HepG2 (cell line): Measurements from ENCODE around the gene SMARCE1. TPM values are rescaled to one million over a fixed set of nuclear protein-coding genes. Genes with fewer than 3 reads are reported as not detected.
A peak's percentile ranks its signal among the peaks of the same experiment; 100 is the strongest.

ENCODE experiments used
- CHD4 ChIP-seq: fragments of 200-600 bp; sonication (generic); IDR thresholded peaks from 2 replicates; pipeline ENCODE4 v1.7.0; 2017; ENCODE audit warnings: mild to moderate bottlenecking, low read length, borderline replicate concordance
- ETV6 ChIP-seq: sonication (generic); formaldehyde crosslinking; conservative IDR thresholded peaks from 2 replicates; pipeline ENCODE4 v1.4.0; 2020; ENCODE audit warnings: missing genetic modification reagents
- EZH2 ChIP-seq: conservative IDR thresholded peaks from 2 replicates; pipeline ENCODE4 v1.6.1; 2012; ENCODE audit warnings: mild to moderate bottlenecking, low read depth, low read length, moderate library complexity
- FOXJ3 ChIP-seq: sonication (generic); formaldehyde crosslinking; IDR thresholded peaks from 2 replicates; pipeline ENCODE4 v1.4.0; 2020; ENCODE audit warnings: missing genetic modification reagents, mild to moderate bottlenecking, borderline replicate concordance
- GABPB1 ChIP-seq: IDR thresholded peaks from 2 replicates; pipeline ENCODE4 v1.6.1; 2016; ENCODE audit warnings: mild to moderate bottlenecking, missing genetic modification reagents, moderate library complexity, missing compliant biosample characterization
- HDAC1 ChIP-seq: sonication (generic); formaldehyde crosslinking; IDR thresholded peaks from 2 replicates; pipeline ENCODE4 v1.5.1; 2020; ENCODE audit warnings: mild to moderate bottlenecking, missing genetic modification reagents
- HNF4G ChIP-seq, 2 experiments: sonication (generic) in 1 of 2; formaldehyde crosslinking in 1 of 2; IDR thresholded peaks; 2 replicates each; pipeline versions ENCODE4 v1.4.0 to v1.6.1; 2011 to 2020; ENCODE audit warnings: borderline replicate concordance in 2 of 2, low read depth in 2 of 2, mild to moderate bottlenecking in 2 of 2, low read length in 1 of 2, missing genetic modification reagents in 1 of 2, moderate library complexity in 1 of 2
- MIER2 ChIP-seq: IDR thresholded peaks from 2 replicates; pipeline ENCODE4 v1.6.1; 2016; ENCODE audit warnings: missing biosample characterization, missing genetic modification reagents
- NAIF1 ChIP-seq: sonication (generic); formaldehyde crosslinking; IDR thresholded peaks from 2 replicates; pipeline ENCODE4 v1.5.0; 2020; ENCODE audit warnings: mild to moderate bottlenecking, missing genetic modification reagents, borderline replicate concordance
- SIN3A ChIP-seq: IDR thresholded peaks from 2 replicates; pipeline ENCODE4 v1.6.1; 2011; ENCODE audit warnings: low read depth, mild to moderate bottlenecking, control low read depth, low read length, borderline replicate concordance
- STAG1 ChIP-seq: sonication (generic); formaldehyde crosslinking; IDR thresholded peaks from 2 replicates; pipeline ENCODE4 v1.4.0; 2020; ENCODE audit warnings: missing genetic modification reagents
- TBX3 ChIP-seq: fragments of 450-650 bp; IDR thresholded peaks from 2 replicates; pipeline ENCODE4 v1.6.1; 2017; ENCODE audit warnings: antibody characterized with exemption, mild to moderate bottlenecking, inconsistent platforms, borderline replicate concordance
- TEAD2 ChIP-seq: sonication (generic); formaldehyde crosslinking; IDR thresholded peaks from 2 replicates; pipeline ENCODE4 v1.9.0; 2021; ENCODE audit warnings: missing genetic modification reagents
- U2AF1 ChIP-seq: fragments of 200-400 bp; formaldehyde crosslinking; optimal IDR thresholded peaks from 2 replicates; pipeline ENCODE3; 2017; ENCODE audit warnings: mild to moderate bottlenecking, low read depth, low read length
- ZBTB8A ChIP-seq: sonication (generic); formaldehyde crosslinking; IDR thresholded peaks from 2 replicates; pipeline ENCODE4 v1.4.0; 2020; ENCODE audit warnings: mild to moderate bottlenecking, low read depth, missing genetic modification reagents, borderline replicate concordance
- ZFAT ChIP-seq: sonication (generic); formaldehyde crosslinking; conservative IDR thresholded peaks from 2 replicates; pipeline ENCODE4 v1.8.1; 2023; ENCODE audit warnings: missing genetic modification reagents, inconsistent platforms
- ZFP41 ChIP-seq: sonication (generic); formaldehyde crosslinking; IDR thresholded peaks from 2 replicates; pipeline ENCODE4 v1.4.0; 2020; ENCODE audit warnings: mild to moderate bottlenecking, missing genetic modification reagents, borderline replicate concordance
- ZNF121 ChIP-seq: sonication (generic); formaldehyde crosslinking; IDR thresholded peaks from 2 replicates; pipeline ENCODE4 v1.5.0; 2020; ENCODE audit warnings: mild to moderate bottlenecking, missing genetic modification reagents
- ZNF543 ChIP-seq: sonication (generic); formaldehyde crosslinking; IDR thresholded peaks from 2 replicates; pipeline ENCODE4 v1.4.0; 2020; ENCODE audit warnings: mild to moderate bottlenecking, missing genetic modification reagents
- ZNF569 ChIP-seq: sonication (generic); formaldehyde crosslinking; IDR thresholded peaks from 2 replicates; pipeline ENCODE4 v1.5.0; 2020; ENCODE audit warnings: mild to moderate bottlenecking, missing genetic modification reagents, moderate library complexity, borderline replicate concordance
- ZNF615 ChIP-seq: sonication (generic); formaldehyde crosslinking; IDR thresholded peaks from 2 replicates; pipeline ENCODE4 v1.5.0; 2020; ENCODE audit warnings: mild to moderate bottlenecking, missing genetic modification reagents, borderline replicate concordance
- polyA plus RNA-seq, 8 experiments: library from polyadenylated mRNA; depleted of rRNA in 3 of 8; stranded (reverse) in 7 of 8; unstranded in 1 of 8; fragments of >200 nt; fragmentation: Illumina TruSeq in 4 of 8; extraction: Trizol in 4 of 8; gene quantifications; 2 replicates each; pipeline versions ENCODE4 v1.2.1 to v1.2.3, GENCODE V29; 2011 to 2016; ENCODE audit warnings: low read depth in 4 of 8, missing spikeins in 1 of 8, mixed read lengths in 1 of 8; ENCODE audit not compliant: insufficient read depth in 1 of 8
- total RNA-seq, 5 experiments: library from RNA; depleted of rRNA; stranded (reverse); fragments of >200 nt; fragmentation: Illumina TruSeq; extraction: Trizol; gene quantifications; 2 replicates each; pipeline ENCODE4 v1.2.3, GENCODE V29; 2016; ENCODE audit warnings: low read depth in 1 of 5
- TF ChIP-seq, protein P1 (sequence below): sonication (generic); formaldehyde crosslinking; IDR thresholded peaks from 2 replicates; pipeline ENCODE4 v1.5.1; 2020; ENCODE audit warnings: missing genetic modification reagents, mild to moderate bottlenecking, borderline replicate concordance
- TF ChIP-seq, protein P2 (sequence below): sonication (generic); formaldehyde crosslinking; IDR thresholded peaks from 2 replicates; pipeline ENCODE4 v1.9.0; 2021; ENCODE audit warnings: missing genetic modification reagents, borderline replicate concordance
- TF ChIP-seq, protein P3 (sequence below): sonication (generic); formaldehyde crosslinking; conservative IDR thresholded peaks from 2 replicates; pipeline ENCODE4 v1.4.0; 2020; ENCODE audit warnings: mild to moderate bottlenecking, missing genetic modification reagents, moderate library complexity

The SMARCE1 gene
- total and polyA plus RNA-seq, 2 of the 13 experiments (the other 11 are each of a cell fraction or from before 2014, with no cell fraction given), result 43.5 to 127 TPM

DNA sequence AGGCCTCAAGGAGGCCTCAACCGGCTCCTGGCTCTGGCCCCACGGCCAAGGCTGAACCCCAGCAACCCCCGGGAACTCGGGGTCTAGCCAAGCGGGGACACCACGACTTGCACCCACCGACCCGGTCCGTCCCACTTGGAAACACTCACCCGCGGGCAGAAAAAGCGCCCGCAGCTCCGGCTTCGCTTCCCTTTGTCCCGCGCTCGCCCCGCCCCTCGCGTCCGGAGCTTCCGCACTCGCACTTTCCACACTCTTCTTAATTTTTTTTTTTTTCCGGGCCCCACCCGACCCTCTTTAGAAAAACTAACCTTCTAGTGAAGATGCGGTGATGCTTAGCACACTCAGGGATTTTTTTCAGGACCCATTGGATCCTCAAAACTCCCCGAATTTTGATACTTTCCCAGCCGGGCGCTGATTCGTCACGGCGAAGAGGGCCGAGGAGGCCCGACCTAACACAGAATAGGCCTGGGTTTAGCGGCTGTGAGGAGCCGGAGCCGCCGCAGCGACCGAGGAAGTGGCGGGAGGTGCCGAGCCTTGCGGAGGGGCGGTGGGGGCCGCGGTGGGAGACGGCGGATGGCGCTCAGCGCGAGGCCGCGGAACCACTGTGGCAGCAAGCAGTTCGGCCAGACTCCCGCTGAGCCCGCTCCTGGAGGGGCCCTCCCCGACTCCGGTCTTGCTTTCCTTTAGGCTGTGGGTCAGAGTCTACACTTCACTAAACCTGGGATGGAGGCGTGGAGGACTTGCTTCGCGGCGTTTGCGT lies at the start of gene SMARCE1 (continued):
- TF ChIP-seq GABPB1, result peak; percentile 82
- TF ChIP-seq EZH2, result no peak
- TF ChIP-seq, protein P1, sequence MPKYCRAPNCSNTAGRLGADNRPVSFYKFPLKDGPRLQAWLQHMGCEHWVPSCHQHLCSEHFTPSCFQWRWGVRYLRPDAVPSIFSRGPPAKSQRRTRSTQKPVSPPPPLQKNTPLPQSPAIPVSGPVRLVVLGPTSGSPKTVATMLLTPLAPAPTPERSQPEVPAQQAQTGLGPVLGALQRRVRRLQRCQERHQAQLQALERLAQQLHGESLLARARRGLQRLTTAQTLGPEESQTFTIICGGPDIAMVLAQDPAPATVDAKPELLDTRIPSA (CRISPR knock-in tag), result no peak
- peak; percentile 79; the same call in 1 of the 2 replicates for TF ChIP-seq ZNF543 (CRISPR knock-in tag)
- peak; percentile 74 for TF ChIP-seq TEAD2 (CRISPR knock-in tag)
- no peak for TF ChIP-seq STAG1 (CRISPR knock-in tag)
- TF ChIP-seq TBX3, result 0 out of 2 replicates have a peak, but pooled peaks have one; percentile 8
- TF ChIP-seq ZFP41 (CRISPR knock-in tag), result no peak; the same call in 1 of the 2 replicates
- no peak; the same call in 1 of the 2 replicates for TF ChIP-seq SIN3A
- peak; percentile 74; the same call in 1 of the 2 replicates for TF ChIP-seq NAIF1 (CRISPR knock-in tag)
- TF ChIP-seq, protein P2, sequence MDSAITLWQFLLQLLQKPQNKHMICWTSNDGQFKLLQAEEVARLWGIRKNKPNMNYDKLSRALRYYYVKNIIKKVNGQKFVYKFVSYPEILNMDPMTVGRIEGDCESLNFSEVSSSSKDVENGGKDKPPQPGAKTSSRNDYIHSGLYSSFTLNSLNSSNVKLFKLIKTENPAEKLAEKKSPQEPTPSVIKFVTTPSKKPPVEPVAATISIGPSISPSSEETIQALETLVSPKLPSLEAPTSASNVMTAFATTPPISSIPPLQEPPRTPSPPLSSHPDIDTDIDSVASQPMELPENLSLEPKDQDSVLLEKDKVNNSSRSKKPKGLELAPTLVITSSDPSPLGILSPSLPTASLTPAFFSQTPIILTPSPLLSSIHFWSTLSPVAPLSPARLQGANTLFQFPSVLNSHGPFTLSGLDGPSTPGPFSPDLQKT (CRISPR knock-in tag), result no peak
- peak; percentile 60 for TF ChIP-seq HDAC1
- no peak for TF ChIP-seq ZBTB8A
- TF ChIP-seq ZNF615 (CRISPR knock-in tag), result peak; percentile 84; the same call in 1 of the 2 replicates
- TF ChIP-seq ZFAT, result peak; percentile 100
- no peak for TF ChIP-seq MIER2 (CRISPR knock-in tag)
- TF ChIP-seq, protein P3, sequence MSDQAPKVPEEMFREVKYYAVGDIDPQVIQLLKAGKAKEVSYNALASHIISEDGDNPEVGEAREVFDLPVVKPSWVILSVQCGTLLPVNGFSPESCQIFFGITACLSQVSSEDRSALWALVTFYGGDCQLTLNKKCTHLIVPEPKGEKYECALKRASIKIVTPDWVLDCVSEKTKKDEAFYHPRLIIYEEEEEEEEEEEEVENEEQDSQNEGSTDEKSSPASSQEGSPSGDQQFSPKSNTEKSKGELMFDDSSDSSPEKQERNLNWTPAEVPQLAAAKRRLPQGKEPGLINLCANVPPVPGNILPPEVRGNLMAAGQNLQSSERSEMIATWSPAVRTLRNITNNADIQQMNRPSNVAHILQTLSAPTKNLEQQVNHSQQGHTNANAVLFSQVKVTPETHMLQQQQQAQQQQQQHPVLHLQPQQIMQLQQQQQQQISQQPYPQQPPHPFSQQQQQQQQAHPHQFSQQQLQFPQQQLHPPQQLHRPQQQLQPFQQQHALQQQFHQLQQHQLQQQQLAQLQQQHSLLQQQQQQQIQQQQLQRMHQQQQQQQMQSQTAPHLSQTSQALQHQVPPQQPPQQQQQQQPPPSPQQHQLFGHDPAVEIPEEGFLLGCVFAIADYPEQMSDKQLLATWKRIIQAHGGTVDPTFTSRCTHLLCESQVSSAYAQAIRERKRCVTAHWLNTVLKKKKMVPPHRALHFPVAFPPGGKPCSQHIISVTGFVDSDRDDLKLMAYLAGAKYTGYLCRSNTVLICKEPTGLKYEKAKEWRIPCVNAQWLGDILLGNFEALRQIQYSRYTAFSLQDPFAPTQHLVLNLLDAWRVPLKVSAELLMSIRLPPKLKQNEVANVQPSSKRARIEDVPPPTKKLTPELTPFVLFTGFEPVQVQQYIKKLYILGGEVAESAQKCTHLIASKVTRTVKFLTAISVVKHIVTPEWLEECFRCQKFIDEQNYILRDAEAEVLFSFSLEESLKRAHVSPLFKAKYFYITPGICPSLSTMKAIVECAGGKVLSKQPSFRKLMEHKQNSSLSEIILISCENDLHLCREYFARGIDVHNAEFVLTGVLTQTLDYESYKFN (CRISPR knock-in tag), result no peak
- no peak for TF ChIP-seq ETV6 (CRISPR knock-in tag)
- TF ChIP-seq FOXJ3 (CRISPR knock-in tag), result peak; percentile 35; the same call in 1 of the 2 replicates
- no peak for TF ChIP-seq ZNF569 (CRISPR knock-in tag)
- peak; percentile 96 for TF ChIP-seq U2AF1
- no peak for TF ChIP-seq CHD4
- TF ChIP-seq ZNF121, result peak; percentile 65; the same call in 1 of the 2 replicates
- TF ChIP-seq HNF4G (IDR thresholded peaks at IDR 0.05; ENCODE audit: borderline replicate concordance, low read depth, low read length), result no peak
- TF ChIP-seq HNF4G (CRISPR knock-in tag; IDR thresholded peaks at IDR 0.05; ENCODE audit: borderline replicate concordance, low read depth), result no peak
